ENCODE results near the gene GPHN.
"Not testable (repeated sequence)": the region's sequence is repeated elsewhere in the genome, so short reads cannot be mapped to it uniquely, and the experiment has no call there.

Gene GPHN

GRCh38 chr14:67018720-67019119, 510.8 kb downstream of the GPHN start:
- in situ Hi-C loops (cut with MboI; ENCODE audit: low sequenced_read_pairs), result no loop called here

GRCh38 chr14:67019796-67020195, 511.8 kb downstream of the GPHN start:
- in situ Hi-C loops (cut with MboI; ENCODE audit: low sequenced_read_pairs), result no loop called here

GRCh38 chr14:67031920-67032774, 524.2 kb downstream of the GPHN start:
- in situ Hi-C loops (cut with MboI; ENCODE audit: low sequenced_read_pairs), result no loop called here

GRCh38 chr14:67045440-67045839, 537.5 kb downstream of the GPHN start:
- in situ Hi-C loops (cut with MboI; ENCODE audit: low sequenced_read_pairs), result no loop called here

- in situ Hi-C loops (cut with MboI; ENCODE audit: low sequenced_read_pairs), result no loop called here
These were observed 542.9 kb downstream of the GPHN start for GRCh38 chr14:67050896-67051295.

GRCh38 chr14:67056684-67057083, 548.7 kb downstream of the GPHN start:
- in situ Hi-C loops (cut with MboI; ENCODE audit: low sequenced_read_pairs), result no loop called here

- in situ Hi-C loops (cut with MboI; ENCODE audit: low sequenced_read_pairs), result no loop called here
These were observed 551.6 kb downstream of the GPHN start for GRCh38 chr14:67059596-67059995.

GRCh38 chr14:67060546-67060945, 552.6 kb downstream of the GPHN start:
- in situ Hi-C loops (cut with MboI; ENCODE audit: low sequenced_read_pairs), result no loop called here

GRCh38 chr14:67067070-67067814, 559.3 kb downstream of the GPHN start:
- in situ Hi-C loops (cut with MboI; ENCODE audit: low sequenced_read_pairs), result not testable (repeated sequence)

- in situ Hi-C loops (cut with MboI; ENCODE audit: low sequenced_read_pairs), result no loop called here
These were observed 560.3 kb downstream of the GPHN start for GRCh38 chr14:67068251-67068650.

GRCh38 chr14:67071506-67071905, 563.6 kb downstream of the GPHN start:
- in situ Hi-C loops (cut with MboI; ENCODE audit: low sequenced_read_pairs), result no loop called here

GRCh38 chr14:67077921-67078320, 570.0 kb downstream of the GPHN start:
- in situ Hi-C loops (cut with MboI; ENCODE audit: low sequenced_read_pairs), result no loop called here

- in situ Hi-C loops (cut with MboI; ENCODE audit: low sequenced_read_pairs), result no loop called here
These were observed 571.9 kb downstream of the GPHN start for GRCh38 chr14:67079846-67080245.

- in situ Hi-C loops (cut with MboI; ENCODE audit: low sequenced_read_pairs), result loop anchor here (25.0 kb wide), 1 partner anchor 621 kb away; the partner anchor contains the start of gene CCDC196
These were observed 600.3 kb downstream of the GPHN start for GRCh38 chr14:67108230-67108629.

- in situ Hi-C loops (cut with MboI; ENCODE audit: low sequenced_read_pairs), result loop anchor here (25.0 kb wide), 1 partner anchor 624 kb away; the partner anchor contains the start of gene CCDC196
These were observed 603.1 kb downstream of the GPHN start for GRCh38 chr14:67111022-67111421.

- in situ Hi-C loops (cut with MboI; ENCODE audit: low sequenced_read_pairs), result loop anchor here (25.0 kb wide), 1 partner anchor 625 kb away; the partner anchor contains the start of gene CCDC196
These were observed 604.4 kb downstream of the GPHN start for GRCh38 chr14:67112344-67112743.

GRCh38 chr14:67127174-67127573, 619.2 kb downstream of the GPHN start:
- in situ Hi-C loops (cut with MboI; ENCODE audit: low sequenced_read_pairs), result no loop called here

- in situ Hi-C loops (cut with MboI; ENCODE audit: low sequenced_read_pairs), result no loop called here
These were observed 621.8 kb downstream of the GPHN start for GRCh38 chr14:67129768-67130167.

- in situ Hi-C loops (cut with MboI; ENCODE audit: low sequenced_read_pairs), result no loop called here
These were observed 623.7 kb downstream of the GPHN start for GRCh38 chr14:67131691-67132090.

- in situ Hi-C loops (cut with MboI; ENCODE audit: low sequenced_read_pairs), result no loop called here
These were observed 625.2 kb downstream of the GPHN start for GRCh38 chr14:67133144-67133543.

GRCh38 chr14:67133595-67134441, 625.9 kb downstream of the GPHN start:
- in situ Hi-C loops (cut with MboI; ENCODE audit: low sequenced_read_pairs), result no loop called here
